HG03520 (cell line): ENCODE measurements around the gene MYO3B.
"Not testable (repeated sequence)": the region's sequence is repeated elsewhere in the genome, so short reads cannot be mapped to it uniquely, and the experiment has no call there.

Experiments
- ATAC-seq: cut with Tn5 transposase; IDR thresholded peaks from one replicate; pipeline ENCODE4 v1.9.1; 2021; ENCODE audit warnings: mild to moderate bottlenecking, moderate library complexity; ENCODE audit not compliant: unreplicated experiment

The MYO3B gene

DNA sequence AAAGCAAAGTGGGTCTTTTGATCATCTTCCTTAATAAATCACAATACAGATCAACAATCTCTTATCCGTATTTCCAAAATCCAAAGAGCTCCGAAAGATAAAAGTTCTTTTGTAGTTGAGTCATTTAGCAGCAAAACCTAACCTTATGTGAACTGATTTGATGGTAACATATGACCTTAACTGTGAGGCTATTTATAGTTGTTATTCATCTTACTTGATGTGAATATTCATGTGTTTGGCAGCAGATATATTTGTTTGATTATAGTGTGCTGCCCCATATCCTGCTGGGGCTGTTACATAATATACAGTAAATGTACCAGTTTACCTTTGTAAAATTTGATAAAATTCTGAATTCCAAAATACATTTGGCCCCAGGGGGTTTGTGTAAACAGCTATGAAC, 158.5 kb downstream of the MYO3B start:
- ATAC-seq = no peak

DNA sequence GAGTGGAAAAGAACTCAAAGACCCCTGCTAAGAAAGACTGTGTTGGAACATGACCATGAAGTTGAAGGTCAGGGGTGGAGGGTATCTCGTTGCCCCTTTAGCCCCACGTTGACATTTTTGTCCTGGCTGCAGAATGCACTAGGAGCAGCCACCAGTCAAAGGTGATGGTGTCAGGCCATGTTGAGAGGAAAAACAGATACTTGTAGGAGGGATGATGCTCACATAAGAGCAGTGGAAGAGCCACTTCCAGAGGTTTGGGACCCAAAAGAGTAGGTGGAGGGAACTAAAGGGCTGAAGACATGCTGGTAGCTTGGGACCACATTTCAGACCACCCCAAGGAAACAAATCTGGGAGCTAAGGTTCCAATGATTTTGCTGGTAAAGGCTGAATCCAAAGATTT, 159.0 kb downstream of the MYO3B start:
- ATAC-seq = no peak

DNA sequence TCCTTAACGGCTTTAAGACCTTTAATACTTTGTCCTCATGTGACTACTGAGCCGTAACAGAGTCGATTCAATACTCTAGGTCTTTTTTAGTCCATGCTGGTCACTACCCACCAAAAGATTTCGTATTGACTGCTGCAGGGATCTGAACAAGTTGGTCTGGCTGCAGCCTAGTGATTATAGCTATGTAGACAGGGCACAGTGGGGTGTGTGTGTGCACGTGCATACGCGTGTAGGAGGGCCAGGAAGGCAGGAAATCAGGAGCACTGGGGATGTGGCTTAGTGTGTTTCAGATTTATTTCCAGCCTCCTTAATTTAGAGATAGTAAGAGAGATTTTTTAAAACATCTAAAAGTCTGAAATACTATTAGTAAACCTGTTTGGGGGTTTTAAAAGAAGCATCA, 161.4 kb downstream of the MYO3B start:
- no peak for ATAC-seq

DNA sequence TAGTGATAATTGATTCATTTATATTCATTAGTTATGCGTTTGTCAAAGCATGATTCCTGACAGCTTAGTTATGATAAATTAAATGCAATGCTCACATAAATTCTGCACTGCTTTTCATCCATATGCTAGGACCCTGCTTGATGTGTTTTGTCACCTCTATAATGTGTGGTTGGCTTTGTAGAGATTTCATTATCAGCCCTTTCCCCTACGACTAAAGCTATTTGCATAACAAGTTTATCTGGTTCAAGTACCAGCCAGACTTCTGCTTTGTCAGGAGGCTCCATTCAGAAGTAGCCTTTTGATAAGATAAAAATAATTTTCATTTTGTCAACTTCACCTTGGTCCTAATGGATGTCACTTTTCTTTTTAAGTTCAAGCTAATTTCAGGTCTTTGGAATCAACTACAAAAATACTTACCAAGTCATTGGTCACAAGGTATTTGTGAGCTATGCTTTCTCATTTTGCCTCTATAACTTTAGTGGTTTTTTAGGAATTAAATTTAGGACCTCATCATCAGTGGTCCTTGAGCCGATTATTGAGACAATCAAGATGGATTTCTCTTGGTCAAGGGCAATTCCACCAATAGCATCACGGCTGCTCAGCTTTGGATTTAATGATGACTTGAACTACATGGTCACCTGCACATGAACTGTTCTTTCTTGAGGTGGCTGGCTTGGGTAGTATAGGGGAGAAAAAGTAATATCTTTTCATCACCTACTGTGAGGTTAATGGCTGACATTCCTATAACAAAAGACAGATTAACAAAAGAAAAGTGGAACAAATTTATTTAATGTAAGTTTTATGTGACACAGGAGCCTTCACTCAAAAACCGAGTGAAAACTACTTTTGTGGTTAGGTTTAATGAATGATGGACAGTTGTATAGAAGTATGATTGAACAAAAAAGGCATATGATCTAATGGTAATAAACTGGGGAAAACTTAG, 162.1 kb downstream of the MYO3B start:
- ATAC-seq = no peak

DNA sequence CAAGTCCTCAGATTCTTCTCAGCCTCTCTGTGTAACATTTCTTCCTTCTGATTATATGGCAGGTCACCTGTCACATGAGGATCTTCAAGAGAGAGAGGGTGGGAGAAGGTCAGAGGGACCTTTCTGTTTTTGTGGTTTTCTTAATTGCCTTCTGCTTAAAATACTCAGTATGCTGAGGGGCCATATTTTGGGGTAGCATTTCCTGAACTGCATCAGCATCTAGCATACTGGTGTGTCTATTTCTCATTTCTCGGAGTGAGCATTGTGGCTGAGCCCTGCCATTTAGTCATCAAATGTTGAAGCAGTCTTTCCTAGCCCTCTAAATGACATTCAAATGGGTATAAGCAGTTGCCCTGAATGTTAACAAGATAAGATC, 162.7 kb downstream of the MYO3B start:
- ATAC-seq = peak; percentile 67

DNA sequence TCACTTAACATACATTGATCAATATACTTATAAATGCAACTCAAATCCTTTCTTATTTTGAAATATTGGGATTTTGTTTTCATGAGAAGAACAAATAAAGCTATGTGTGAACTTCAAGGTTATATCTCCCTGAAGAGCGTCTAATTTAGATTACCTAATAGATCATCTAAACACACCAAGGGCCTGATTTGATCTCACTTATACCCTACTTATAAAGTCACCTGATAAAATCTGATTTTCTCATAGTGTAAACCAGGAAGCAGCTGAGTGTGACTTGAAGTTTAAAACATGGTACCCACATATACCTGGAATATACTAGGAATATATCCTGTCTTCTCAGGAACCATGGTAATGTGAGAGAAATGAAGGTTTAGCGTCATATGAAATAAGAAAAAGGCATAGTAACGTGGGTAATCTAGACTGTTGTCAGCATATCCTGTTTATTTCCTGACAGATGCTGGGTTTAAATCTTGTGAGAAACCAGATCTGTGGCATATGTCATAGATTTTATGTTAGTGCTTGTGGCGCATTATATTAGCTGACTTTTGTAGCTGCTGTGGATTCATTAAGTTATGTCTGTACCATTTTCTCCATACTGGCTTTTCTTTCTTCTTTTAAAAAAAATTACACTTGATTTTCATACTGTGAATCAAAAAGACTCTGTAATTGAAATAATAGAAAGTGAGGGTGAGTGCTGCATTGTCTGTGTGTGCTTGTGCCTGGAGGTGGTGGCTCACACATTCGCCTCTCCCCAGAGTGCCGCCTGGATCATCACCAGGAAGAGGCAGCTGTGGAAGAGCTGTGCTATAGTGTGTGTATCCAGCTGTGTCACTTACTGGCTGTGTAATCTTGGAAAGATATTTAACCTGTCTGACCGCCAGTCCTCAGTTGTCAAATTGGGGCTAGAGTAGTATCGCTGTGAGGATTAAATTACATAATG, 164.0 kb downstream of the MYO3B start:
- no peak for ATAC-seq

DNA sequence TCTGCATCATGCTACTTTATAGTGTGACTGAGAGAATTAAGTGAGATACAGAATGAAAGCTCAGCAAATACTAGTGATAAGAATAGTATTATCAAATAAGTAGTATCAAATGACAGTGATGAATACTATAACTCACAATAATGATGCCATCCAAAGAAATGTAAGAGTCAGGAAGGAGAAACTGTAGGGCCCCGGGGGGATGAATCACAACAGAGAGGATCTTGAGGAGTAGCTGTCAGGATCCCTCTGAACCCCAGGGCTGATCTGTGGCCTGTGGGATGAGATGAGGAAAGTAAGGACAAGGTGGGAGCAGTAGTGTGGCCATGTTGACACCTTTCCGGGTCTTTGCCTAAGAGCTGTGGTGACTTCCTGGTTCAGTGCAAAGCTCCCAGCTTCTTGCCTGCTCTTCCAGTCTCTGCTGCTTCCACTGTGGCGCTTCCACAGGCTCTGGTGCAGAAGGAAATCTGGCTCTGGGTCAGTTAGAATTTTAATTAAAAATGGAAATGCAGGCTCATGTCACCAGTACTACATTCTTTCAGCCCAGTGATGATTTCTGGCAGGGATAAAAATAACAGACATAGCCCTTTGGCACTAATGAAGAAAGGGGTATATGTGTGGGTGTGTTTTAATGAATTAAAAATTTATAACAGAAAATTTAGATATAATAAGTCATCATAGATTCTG, 166.9 kb downstream of the MYO3B start:
- ATAC-seq = no peak

DNA sequence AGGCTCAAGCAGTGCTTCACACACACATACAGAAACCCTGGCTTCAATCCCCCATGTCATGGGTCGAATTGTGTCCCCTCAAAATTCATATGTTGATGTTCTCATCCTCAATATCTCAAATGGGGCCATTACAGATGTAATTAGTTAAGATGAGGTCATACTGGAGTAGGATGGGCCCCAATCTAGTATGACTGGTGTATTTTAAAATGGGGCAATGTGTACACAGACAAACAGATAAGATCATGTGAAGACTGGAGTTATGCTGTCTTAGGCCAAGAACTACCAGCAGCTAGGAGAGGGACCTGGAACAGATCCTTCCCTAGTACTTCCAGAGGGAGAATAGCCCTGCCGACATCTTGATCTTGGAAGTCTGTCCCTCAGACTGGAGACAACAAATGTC, 167.7 kb downstream of the MYO3B start:
- ATAC-seq = no peak

DNA sequence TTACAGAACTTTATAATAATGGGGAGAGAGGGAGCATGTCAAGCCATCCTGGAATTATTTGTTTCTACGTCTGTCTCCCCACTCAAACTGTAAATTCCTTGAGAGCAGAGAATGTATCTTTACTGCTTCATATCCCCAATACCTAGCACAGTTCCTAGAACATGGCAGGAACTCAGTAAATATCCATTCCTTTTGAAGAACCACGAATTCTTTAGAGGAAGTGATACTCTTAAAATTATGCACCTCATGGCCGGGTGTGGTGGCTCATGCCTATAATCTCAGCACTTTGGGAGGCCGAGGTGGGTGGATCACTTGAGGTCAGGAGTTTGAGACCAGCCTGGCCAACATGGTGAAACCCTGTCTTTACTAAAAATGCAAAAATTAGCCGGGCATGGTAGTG, 171.3 kb downstream of the MYO3B start:
- not testable (repeated sequence) for ATAC-seq

DNA sequence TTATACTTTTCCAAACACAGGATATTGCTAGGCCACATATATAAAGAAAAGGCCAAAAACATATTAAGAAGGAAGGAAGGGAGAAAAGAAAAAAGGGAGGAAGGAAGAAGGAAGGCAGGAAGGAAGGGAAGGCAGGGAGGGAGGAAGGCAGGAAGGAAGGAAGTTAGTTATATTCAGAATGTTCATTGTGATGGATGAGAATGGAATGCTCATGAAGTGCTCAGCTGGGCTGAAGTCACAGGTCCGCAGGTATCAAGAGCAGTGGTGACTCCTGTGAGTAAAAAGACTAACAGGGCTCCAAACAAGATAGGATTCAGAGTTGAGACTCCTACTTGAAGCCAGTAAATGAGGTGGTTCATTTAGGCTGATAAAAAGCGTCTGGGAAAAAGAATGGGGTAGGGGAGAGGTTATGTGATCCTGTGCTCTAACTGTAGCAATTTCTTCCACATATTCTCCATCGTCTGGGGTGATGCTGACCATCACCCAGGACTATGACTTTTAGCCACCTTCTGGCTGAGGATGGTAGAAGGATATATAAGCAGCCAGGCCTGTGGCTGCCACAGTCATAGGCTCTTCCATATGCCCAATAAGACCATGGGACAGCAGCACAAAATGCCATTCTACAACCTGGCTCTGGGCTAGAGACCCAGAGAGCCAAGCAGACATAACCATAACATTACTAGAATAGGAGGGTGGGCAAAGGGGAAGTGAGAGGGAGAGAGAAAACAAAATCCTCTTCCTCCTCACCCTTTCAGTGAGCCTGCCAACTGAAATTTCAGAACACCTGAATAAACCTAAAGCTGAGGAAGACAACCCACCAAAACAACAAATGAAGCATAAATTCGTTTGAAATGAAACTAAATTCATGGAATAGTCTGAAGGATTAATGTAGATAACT, 173.2 kb downstream of the MYO3B start:
- no peak for ATAC-seq

DNA sequence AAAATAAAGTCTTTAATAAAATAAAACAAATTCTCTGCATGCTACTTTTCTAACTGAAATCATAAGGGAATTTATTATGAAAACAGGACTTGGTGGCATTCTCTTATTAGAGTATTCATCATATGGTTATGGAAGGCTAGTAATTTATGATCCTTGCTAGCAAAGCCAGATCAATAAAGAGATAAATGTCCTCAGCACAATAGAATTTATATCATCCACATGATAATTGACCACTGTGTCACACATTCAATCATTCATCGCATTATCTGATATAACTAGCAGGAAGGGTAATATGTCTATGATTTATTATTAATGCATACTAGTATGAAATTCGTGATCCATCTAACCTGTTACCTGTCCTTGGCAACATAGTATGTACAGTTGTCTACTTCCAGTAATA, 175.8 kb downstream of the MYO3B start:
- no peak for ATAC-seq

DNA sequence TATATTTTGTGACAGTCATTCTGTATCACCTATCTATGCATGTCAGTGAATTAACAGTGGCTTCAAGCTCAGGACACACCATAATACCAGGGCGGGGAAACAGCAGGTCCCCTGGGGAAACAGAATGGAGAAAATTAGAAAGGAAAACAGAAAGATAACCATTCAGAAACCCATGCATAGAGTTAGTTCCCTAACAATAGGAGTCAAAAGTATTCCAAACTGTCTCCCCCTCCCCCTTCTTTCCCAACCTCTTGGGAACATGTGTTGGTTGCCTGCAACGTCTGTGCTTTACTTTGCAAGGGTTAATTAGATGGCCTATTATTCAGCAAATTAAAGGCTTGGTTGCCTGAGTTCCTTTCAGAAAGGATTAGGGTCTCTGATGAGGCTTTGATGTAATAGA, 176.4 kb downstream of the MYO3B start:
- no peak for ATAC-seq

DNA sequence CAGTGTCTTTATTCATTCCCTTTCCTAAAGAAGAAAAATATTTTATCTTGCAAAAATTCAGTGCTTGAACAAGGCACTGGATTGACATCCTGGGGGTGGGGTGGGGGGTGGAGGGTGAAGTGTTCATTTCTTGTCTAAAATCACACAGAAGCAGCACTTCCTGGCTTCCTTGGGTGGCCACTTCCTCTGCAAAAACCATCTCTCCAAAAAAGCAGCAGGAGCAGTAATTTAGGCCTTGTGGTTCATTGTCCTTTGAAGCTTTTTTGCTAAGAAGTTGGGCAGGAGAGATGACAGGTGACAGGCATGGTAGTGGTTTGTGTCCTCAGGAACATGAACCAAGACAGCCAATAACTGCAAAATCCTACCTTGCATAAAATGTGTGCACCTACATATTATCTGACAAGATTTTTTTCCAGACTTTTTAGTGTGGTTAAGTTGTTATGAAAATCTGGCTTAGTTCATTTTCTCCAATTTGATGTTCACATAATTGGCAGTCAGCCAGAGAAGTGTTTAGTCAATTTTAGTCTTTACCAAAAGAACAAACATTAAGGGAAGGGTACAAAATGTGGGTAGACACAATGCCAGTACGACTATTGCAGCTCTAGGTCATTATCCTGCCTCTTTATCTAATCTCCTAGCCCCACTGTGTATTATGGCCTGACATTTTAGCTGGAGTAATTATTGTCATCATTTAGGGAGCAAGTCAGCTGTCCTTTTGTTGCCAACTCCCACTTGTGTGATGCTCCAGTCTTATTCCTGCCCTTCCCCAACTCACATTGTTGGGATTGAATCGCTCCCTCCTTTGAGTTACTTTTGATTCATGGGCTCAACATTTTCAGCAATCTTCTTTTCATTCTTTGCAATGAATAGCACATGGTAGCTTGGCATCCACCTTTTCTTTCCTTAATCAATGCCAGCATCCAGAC, 177.2 kb downstream of the MYO3B start:
- no peak for ATAC-seq

DNA sequence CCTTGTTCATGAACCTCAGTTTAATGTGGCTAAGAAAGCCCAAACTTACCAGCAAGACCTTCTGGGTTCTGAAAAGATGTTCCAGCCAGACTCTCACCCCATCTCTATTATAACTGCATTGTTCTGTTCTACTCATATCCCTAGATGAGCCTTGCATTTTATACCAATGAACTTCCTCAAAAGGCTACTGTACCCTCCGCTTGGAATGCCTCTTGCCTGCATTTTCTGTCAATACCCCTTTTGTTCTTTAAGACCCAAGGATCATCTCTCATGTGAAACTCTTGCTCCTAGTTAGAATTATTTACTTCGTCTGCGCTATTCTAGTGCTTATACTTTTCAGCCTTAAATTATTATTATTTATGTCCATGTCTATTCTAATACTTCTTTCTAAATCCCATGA, 181.5 kb downstream of the MYO3B start:
- no peak for ATAC-seq

DNA sequence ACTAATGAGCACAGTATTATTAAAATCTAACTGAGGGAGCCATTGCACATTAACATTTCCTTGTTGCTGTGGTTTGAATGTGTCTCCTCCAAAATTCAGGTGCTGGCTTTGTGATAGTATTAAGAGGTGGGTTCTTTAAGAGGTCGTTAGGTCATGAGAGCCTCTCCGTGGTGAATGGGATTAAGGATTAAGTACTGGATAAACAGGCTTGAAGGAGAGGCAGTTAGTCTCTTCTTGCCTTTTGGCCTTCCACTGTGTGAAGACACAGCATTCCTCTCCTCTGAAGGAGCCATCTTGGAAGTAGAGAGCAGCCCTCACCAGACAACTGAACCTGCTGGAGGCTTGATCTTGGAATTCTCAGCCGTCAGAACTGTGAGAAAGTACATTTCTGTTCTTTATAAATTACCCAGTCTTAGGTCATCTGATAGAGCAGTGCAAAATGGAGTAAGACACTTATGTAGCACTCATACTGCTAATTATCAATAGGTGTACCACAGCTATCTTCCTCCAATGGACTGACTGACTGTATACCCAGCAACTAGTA, 182.7 kb downstream of the MYO3B start:
- ATAC-seq = no peak

DNA sequence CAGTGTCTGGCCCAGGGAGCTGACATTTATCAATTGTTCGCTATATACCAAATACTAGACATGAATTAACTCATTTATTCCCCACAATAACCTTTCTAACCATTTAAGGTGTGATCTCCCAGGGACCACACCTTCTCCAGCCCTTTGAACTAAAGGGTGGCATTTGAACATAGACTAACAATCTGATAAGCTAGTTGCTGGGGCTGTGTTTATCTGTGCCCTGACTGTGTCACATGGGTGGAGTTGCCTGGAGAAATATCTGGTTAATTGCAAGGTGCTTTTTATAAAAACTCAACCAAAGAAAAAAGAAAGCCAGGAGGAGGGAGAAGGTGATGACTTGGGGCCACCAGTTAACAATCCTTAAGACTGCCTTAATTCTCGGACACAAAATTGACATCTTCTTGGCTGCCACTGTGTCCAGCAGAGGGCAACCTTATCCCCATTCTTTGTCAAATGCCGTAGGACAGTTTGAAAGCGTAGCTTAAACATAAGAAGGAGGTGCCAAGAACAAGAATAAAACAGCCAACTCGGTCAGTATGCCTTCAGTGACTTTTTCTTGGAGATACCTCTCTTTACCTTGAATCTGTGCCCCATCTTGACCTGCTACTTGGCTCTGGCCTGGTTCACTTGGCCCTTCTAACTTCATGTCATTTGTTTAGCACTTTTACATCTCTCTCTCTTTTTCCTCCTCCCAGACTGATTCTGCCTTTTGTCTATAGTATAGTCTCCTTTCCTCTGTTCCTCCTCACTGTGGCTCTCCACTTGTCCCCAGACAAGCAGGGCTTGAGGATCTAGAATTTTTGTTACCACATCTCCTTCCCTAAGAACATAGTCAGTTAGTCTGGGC, 183.4 kb downstream of the MYO3B start:
- ATAC-seq = no peak

DNA sequence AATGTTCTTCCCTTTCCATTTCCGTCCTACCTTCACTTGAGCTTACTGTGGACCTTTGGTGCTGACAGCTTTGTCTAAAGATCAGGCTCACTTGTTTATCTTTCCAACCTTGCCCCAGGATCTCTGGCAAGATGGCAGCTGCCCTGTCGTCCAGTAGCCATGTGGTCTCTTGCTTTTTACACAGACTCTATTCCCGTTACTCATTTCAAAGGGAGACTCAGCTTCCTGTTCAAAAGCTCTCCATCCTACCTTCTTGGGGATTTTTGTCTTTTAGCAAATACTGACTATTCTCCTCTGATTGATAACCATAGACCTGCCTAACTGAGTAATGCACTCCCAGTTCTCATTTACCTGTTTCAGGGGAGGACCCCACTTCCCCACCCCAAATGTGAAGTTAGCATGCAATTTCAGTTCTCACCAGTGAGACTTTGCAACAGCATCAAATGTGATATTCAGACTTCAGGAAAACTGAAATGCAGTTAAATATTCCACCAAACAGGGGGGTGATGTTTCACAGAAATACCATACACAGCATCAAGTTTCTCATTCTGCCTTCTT, 184.4 kb downstream of the MYO3B start:
- no peak for ATAC-seq
